Trophoblast cell (in vitro differentiated cells and primary cell): ENCODE results near the gene PCNT.

Experiments
- DNase-seq, 2 donors: peaks; one replicate each; pipeline ENCODE4 v3.0.0-alpha.2; 2016
- H2AFZ ChIP-seq: 2 replicates; pipeline ENCODE4 v1.6.1; 2013; ENCODE audit warnings: low read length, moderate library complexity, mild to moderate bottlenecking; ENCODE audit not compliant: insufficient read depth, poor library complexity
- H2AK5ac ChIP-seq: 2 replicates; pipeline ENCODE4 v1.6.1; 2013; ENCODE audit warnings: mild to moderate bottlenecking, low read length
- H2BK120ac ChIP-seq: 2 replicates; pipeline ENCODE4 v1.6.1; 2013; ENCODE audit warnings: low read length, mild to moderate bottlenecking, moderate library complexity; ENCODE audit not compliant: insufficient read depth, poor library complexity
- H2BK12ac ChIP-seq: 2 replicates; pipeline ENCODE4 v1.6.1; 2013; ENCODE audit warnings: mild to moderate bottlenecking, low read length, moderate library complexity
- H2BK5ac ChIP-seq: 2 replicates; pipeline ENCODE4 v1.6.1; 2013; ENCODE audit warnings: low read length, low read depth, moderate library complexity, mild to moderate bottlenecking; ENCODE audit not compliant: poor library complexity
- H3K14ac ChIP-seq: 2 replicates; pipeline ENCODE4 v1.6.1; 2013; ENCODE audit warnings: mild to moderate bottlenecking, low read length
- H3K18ac ChIP-seq: 2 replicates; pipeline ENCODE4 v1.6.1; 2013; ENCODE audit warnings: mild to moderate bottlenecking, low read length
- H3K23ac ChIP-seq: 2 replicates; pipeline ENCODE4 v1.6.1; 2013; ENCODE audit warnings: low read length
- H3K27ac ChIP-seq: 2 replicates; pipeline ENCODE4 v1.5.1; 2013; ENCODE audit warnings: low read depth, mild to moderate bottlenecking, inconsistent platforms, low read length, moderate library complexity
- H3K27me3 ChIP-seq: 2 replicates; pipeline ENCODE4 v1.6.1; 2013; ENCODE audit warnings: inconsistent platforms, mild to moderate bottlenecking, low read length, moderate library complexity; ENCODE audit not compliant: insufficient read depth
- H3K36me3 ChIP-seq, 2 experiments: 1 replicate in 1 of 2; 2 replicates in 1 of 2; pipeline ENCODE4 v1.6.1; 2013; ENCODE audit warnings: low read length in 2 of 2, mild to moderate bottlenecking in 2 of 2, moderate library complexity in 1 of 2; ENCODE audit not compliant: insufficient read depth in 2 of 2, control insufficient read depth in 1 of 2
- H3K4ac ChIP-seq: 2 replicates; pipeline ENCODE4 v1.6.1; 2013; ENCODE audit warnings: low read depth, mild to moderate bottlenecking, low read length, moderate library complexity
- H3K4me1 ChIP-seq, 2 experiments: 1 replicate in 1 of 2; 2 replicates in 1 of 2; pipeline ENCODE4 v1.6.1; 2013; ENCODE audit warnings: low read length in 2 of 2, mild to moderate bottlenecking in 2 of 2, moderate library complexity in 1 of 2; ENCODE audit not compliant: insufficient read depth in 2 of 2, control insufficient read depth in 1 of 2
- H3K4me2 ChIP-seq: 2 replicates; pipeline ENCODE4 v1.6.1; 2013; ENCODE audit warnings: inconsistent platforms, mild to moderate bottlenecking, low read length, moderate library complexity
- H3K4me3 ChIP-seq: 2 replicates; pipeline ENCODE4 v1.5.1; 2013; ENCODE audit warnings: mild to moderate bottlenecking, low read depth, low read length, inconsistent platforms
- H3K79me1 ChIP-seq: one replicate; pipeline ENCODE4 v1.6.1; 2013; ENCODE audit warnings: low read length
- H3K79me2 ChIP-seq: 2 replicates; pipeline ENCODE4 v1.6.1; 2013; ENCODE audit warnings: low read length, mild to moderate bottlenecking; ENCODE audit not compliant: control insufficient read depth, insufficient read depth, poor library complexity
- H3K9ac ChIP-seq: 2 replicates; pipeline ENCODE4 v1.6.1; 2013; ENCODE audit warnings: mild to moderate bottlenecking, low read length
- H3K9me3 ChIP-seq: 2 replicates; pipeline ENCODE4 v1.6.1; 2013; ENCODE audit warnings: low read depth, mild to moderate bottlenecking, control low read depth, inconsistent platforms, low read length; ENCODE audit not compliant: insufficient read depth
- H4K12ac ChIP-seq: 2 replicates; pipeline ENCODE4 v1.6.1; 2013; ENCODE audit warnings: low read depth, mild to moderate bottlenecking, low read length, moderate library complexity
- H4K8ac ChIP-seq: 2 replicates; pipeline ENCODE4 v1.6.1; 2013; ENCODE audit warnings: low read depth, mild to moderate bottlenecking, low read length, moderate library complexity
- H4K91ac ChIP-seq: one replicate; pipeline ENCODE4 v1.6.1; 2013; ENCODE audit warnings: low read depth, mild to moderate bottlenecking, low read length, moderate library complexity
- WGBS: extraction: QIAGEN DNeasy Blood & Tissue Kit; methylation state at CpG from one replicate; pipeline ENCODE4 v1.1.7; 2013; ENCODE audit warnings: missing lambda C conversion rate; ENCODE audit not compliant: insufficient read length, insufficient coverage; ENCODE audit errors: extremely low coverage; 5-methylcytosine and 5-hydroxymethylcytosine counted together

Gene PCNT

DNA sequence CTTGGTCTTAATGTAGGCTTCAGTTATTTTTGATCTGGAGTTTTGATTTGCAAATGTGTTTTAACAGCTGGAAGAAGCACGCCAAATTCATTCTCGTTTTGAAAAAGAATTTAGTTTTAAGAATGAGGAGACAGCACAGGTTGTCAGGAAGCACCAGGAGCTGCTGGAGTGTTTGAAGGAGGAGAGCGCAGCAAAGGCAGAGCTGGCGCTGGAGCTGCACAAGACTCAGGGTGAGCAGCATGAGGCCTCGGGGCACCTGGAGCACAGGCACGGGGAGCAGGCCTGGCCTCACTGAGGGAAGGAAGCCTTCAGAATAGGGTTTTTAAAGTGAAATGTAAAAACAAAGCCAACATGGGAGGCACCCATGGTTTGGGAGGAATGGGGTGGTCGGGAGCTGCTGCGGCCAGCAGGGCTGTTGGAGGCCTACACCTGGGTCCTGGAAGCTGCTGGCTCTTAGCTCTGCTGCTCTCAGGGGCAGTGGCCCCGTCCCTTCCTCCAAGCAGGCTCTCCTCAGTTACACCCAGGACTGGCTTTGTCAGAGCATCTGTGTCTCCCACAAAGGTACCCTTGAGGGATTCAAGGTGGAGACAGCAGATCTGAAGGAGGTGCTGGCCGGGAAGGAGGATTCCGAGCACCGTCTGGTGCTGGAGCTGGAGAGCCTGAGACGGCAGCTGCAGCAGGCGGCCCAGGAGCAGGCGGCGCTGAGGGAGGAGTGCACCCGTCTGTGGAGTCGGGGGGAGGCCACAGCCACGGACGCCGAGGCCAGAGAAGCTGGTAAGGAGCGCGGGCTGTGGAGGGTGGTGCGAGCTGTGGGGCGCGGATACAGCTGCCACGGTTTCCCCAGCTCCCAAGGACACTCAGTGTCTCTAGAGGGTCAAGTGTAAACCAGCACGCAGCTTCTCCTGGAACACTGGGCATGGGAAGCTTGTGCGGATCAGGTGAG, 66.9 kb downstream of the PCNT start:
- Histone ChIP-seq H3K4ac (no peak overlapping the region), H3K9ac (no peak overlapping the region), H2BK12ac (no peak overlapping the region), H2BK5ac (no peak overlapping the region), H3K23ac (no peak overlapping the region), H3K79me1 (no peaks in the 10 kb centered on the region), H3K4me1 (no peaks in the 10 kb centered on the region), H3K36me3 (peaks cover 46 to 55% of the 10 kb centered on the region in 2 experiments), H2BK120ac (no peak overlapping the region), H3K27me3 (no peaks in the 10 kb centered on the region), H3K14ac (no peak overlapping the region), H3K9me3 (peaks cover 3% of the 10 kb centered on the region), H2AK5ac (no peak overlapping the region), H4K12ac (no peak overlapping the region), H2AFZ (no peak overlapping the region), H3K27ac (no peak overlapping the region), H4K8ac (no peak overlapping the region), H3K4me2 (no peak overlapping the region), H4K91ac (no peak overlapping the region), H3K4me3 (no peak overlapping the region), H3K18ac (no peak overlapping the region), H3K79me2 (no peaks in the 10 kb centered on the region)
- no CpG with 5 or more reads among the region's 29 CpGs for WGBS
- no peak for DNase-seq

DNA sequence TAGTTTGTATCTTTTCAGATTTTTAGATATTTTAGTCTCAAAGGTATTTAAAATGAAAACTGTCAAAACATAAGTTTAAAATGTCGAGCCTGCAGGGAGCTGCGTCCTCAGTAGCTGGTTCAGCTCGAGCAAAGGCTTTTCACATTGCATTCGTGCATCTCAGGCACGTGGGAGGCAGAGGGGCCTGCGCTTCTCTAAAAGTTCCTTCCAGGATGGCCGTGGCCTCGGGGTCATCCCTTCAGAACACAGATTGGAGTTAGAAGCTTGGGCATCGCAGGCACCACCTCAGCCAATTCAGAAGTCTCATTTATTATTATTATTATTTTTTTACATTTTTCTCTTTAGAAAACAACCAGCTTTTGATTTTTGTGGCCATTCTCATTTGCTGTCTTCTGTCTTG, 67.8 kb downstream of the PCNT start:
- H4K12ac ChIP-seq, result no peak overlapping the region
- no peak overlapping the region for H3K9ac ChIP-seq
- no peak overlapping the region for H2BK120ac ChIP-seq
- no peaks in the 10 kb centered on the region for H3K79me2 ChIP-seq
- H4K8ac ChIP-seq, result no peak overlapping the region
- H3K4ac ChIP-seq, result no peak overlapping the region
- no peak overlapping the region for H3K27ac ChIP-seq
- no peak overlapping the region for H4K91ac ChIP-seq
- H3K18ac ChIP-seq, result no peak overlapping the region
- no peak overlapping the region for H2AK5ac ChIP-seq
- H2AFZ ChIP-seq, result no peak overlapping the region
- H3K23ac ChIP-seq, result no peak overlapping the region
- H3K4me3 ChIP-seq, result no peak overlapping the region
- H3K14ac ChIP-seq, result no peak overlapping the region
- DNase-seq, result no peak
- H3K4me2 ChIP-seq, result no peak overlapping the region
- peaks cover 3% of the 10 kb centered on the region for H3K9me3 ChIP-seq
- no peaks in the 10 kb centered on the region for H3K4me1 ChIP-seq
- H3K79me1 ChIP-seq, result no peaks in the 10 kb centered on the region
- no peak overlapping the region for H2BK12ac ChIP-seq
- no peak overlapping the region for H2BK5ac ChIP-seq
- no peaks in the 10 kb centered on the region for H3K27me3 ChIP-seq
- WGBS, result no CpG with 5 or more reads among the region's 9 CpGs
- H3K36me3 ChIP-seq, result peaks cover 39 to 49% of the 10 kb centered on the region in 2 experiments

DNA sequence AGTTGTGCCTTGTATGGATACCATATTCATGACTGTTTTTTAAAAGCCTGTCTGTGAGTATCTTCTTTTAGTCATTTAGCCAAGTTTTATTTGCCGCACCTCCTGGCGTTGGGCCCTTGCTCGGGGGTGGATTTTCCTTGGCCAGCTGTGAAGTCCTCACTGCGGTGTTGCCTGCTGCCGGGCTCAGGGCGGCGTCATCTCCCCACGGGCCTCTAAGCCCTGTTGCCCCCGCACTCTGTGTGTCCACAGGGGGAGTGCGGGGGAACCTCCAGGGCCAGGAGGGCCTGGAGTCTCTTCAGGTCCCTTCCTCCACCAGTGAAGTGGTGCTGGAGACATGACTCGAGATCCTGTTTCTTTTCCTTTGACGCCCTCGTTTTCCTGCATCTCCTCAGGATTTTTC, 69.0 kb downstream of the PCNT start:
- H3K23ac ChIP-seq, result no peak overlapping the region
- no peak overlapping the region for H3K14ac ChIP-seq
- no peak overlapping the region for H3K27ac ChIP-seq
- no peaks in the 10 kb centered on the region for H3K79me2 ChIP-seq
- H4K8ac ChIP-seq, result no peak overlapping the region
- no peak overlapping the region for H3K4me2 ChIP-seq
- peaks cover 3% of the 10 kb centered on the region for H3K9me3 ChIP-seq
- H3K18ac ChIP-seq, result no peak overlapping the region
- H2BK12ac ChIP-seq, result no peak overlapping the region
- no peak overlapping the region for H3K4me3 ChIP-seq
- H2AK5ac ChIP-seq, result no peak overlapping the region
- H2BK120ac ChIP-seq, result no peak overlapping the region
- H4K91ac ChIP-seq, result no peak overlapping the region
- H3K9ac ChIP-seq, result no peak overlapping the region
- peaks cover 41 to 57% of the 10 kb centered on the region in 2 experiments for H3K36me3 ChIP-seq
- H2BK5ac ChIP-seq, result no peak overlapping the region
- no peak for DNase-seq
- no CpG with 5 or more reads among the region's 13 CpGs for WGBS
- H3K27me3 ChIP-seq, result no peaks in the 10 kb centered on the region
- H3K4ac ChIP-seq, result no peak overlapping the region
- no peaks in the 10 kb centered on the region for H3K79me1 ChIP-seq
- H3K4me1 ChIP-seq, result no peaks in the 10 kb centered on the region
- no peak overlapping the region for H4K12ac ChIP-seq
- H2AFZ ChIP-seq, result no peak overlapping the region

DNA sequence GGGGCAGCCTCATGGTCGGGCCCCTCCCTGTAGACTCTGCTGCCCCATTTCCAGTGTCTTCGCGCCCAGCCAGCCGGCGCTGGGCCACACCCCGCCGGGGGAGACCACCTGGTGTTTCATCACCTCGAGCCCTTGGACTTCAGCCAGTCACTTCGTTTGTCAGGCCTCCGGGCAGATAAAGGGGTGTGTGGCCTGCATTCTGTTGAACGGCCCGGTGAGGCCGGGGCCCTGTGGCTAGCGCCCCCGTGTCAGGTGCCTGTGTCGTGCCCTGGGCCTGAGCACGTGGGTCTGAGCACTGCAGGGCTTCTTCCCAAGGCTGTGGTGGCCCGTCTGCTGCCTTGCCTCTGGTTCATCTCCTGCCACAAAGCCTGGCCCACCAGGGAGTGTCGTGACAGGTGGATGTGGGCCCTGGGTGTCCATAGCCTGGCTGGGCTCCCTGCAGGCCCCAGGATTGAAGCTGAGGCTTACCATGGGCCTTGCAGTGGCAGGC, 69.5 kb downstream of the PCNT start:
- WGBS, result no CpG with 5 or more reads among the region's 19 CpGs
- H2BK5ac ChIP-seq, result no peak overlapping the region

More for the DNA sequence above, 69.5 kb downstream of the PCNT start:
- no peak overlapping the region for H3K27ac ChIP-seq
- H2AFZ ChIP-seq, result no peak overlapping the region
- H4K12ac ChIP-seq, result no peak overlapping the region
- no peaks in the 10 kb centered on the region for H3K4me1 ChIP-seq
- no peak overlapping the region for H4K8ac ChIP-seq
- no peaks in the 10 kb centered on the region for H3K27me3 ChIP-seq
- peaks cover 43 to 58% of the 10 kb centered on the region in 2 experiments for H3K36me3 ChIP-seq
- DNase-seq, result no peak
- no peaks in the 10 kb centered on the region for H3K79me1 ChIP-seq
- H3K18ac ChIP-seq, result no peak overlapping the region
- H4K91ac ChIP-seq, result no peak overlapping the region
- no peak overlapping the region for H3K4me2 ChIP-seq
- no peak overlapping the region for H2AK5ac ChIP-seq
- H3K9me3 ChIP-seq, result peaks cover 2% of the 10 kb centered on the region
- H3K4ac ChIP-seq, result no peak overlapping the region
- H3K9ac ChIP-seq, result no peak overlapping the region
- H2BK12ac ChIP-seq, result no peak overlapping the region
- no peak overlapping the region for H3K4me3 ChIP-seq
- no peak overlapping the region for H2BK120ac ChIP-seq
- H3K79me2 ChIP-seq, result no peaks in the 10 kb centered on the region
- no peak overlapping the region for H3K14ac ChIP-seq
- no peak overlapping the region for H3K23ac ChIP-seq
